ENCODE measurements around the gene LILRA2. TPM values are rescaled to one million over a fixed set of nuclear protein-coding genes. Genes with fewer than 3 reads are reported as not detected.
A peak's percentile ranks its signal among the peaks of the same experiment; 100 is the strongest.

The LILRA2 gene
- total and polyA plus RNA-seq, 10 of the 15 experiments (the other 5 are each of a cell fraction or from before 2014, with no cell fraction given) = 0.16 to 1.8 (median 0.43) TPM

DNA sequence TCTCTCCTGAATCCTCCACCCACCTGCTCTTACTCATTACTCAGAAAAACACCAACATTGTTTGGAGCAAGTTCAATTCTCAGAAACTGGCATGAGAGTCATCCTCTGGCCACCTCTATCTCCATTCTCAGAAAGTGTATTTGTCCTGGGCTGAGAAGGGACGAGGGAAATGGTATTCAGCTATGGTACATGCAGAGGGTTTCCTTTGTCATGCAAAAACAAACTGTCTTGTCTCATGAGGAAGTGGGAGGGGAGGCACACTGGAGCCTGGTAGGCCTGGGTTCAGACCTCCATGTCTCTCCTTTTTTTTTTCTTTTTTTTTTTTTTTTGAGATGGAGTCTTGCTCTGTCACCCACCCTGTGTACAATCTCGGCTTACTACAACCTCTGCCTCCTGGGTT, 31.9 kb upstream of the LILRA2 start:
- SMC1A ChIA-PET (ENCODE audit: uncharacterized antibody, unreplicated experiment) = no interaction called here
- no peak overlapping the region for H3K4me2 ChIP-seq (ENCODE audit: control insufficient read depth, insufficient read depth)
- no peak overlapping the region for H3K4me3 ChIP-seq
- ATAC-seq (no peak), DNase-seq (ENCODE audit: low read depth, low spot score) (no peak), FAIRE-seq (no peak)
- no peaks in the 10 kb centered on the region for H3K36me3 ChIP-seq (ENCODE audit: control insufficient read depth in 2 of 2, insufficient read depth in 2 of 2, low read length in 1 of 2)
- no peak overlapping the region for H3K27ac ChIP-seq (ENCODE audit: control insufficient read depth, insufficient read depth)
- H3K4me1 ChIP-seq (ENCODE audit: control insufficient read depth, insufficient read depth, low read length) = no peaks in the 10 kb centered on the region
- no peak overlapping the region for H2AFZ ChIP-seq (ENCODE audit: control insufficient read depth, low read depth, low read length)
- H4K20me1 ChIP-seq (ENCODE audit: control insufficient read depth, insufficient read depth) = no peaks in the 10 kb centered on the region
- CTCF ChIA-PET = no interaction called here
- peak; percentile 36; the same call in 1 of the 2 replicates for TF ChIP-seq SPI1 (IDR thresholded peaks at IDR 0.05; ENCODE audit: borderline replicate concordance, insufficient read depth, low read depth, low read length)
- TF ChIP-seq NBN (IDR thresholded peaks at IDR 0.05) = no peak
- POLR2A ChIA-PET = no interaction called here
- H3K9ac ChIP-seq (ENCODE audit: control insufficient read depth, insufficient read depth, low read length) = no peak overlapping the region
- in situ Hi-C loops (cut with MboI) (no loop called here), intact Hi-C loops (cut with micrococcal nuclease; ENCODE audit: unreplicated experiment) (no loop called here)
- H3K27me3 ChIP-seq (replicated peaks in 1 of 2; ENCODE audit: control insufficient read depth in 2 of 2, insufficient read depth in 2 of 2, low read length in 1 of 2) = no peaks in the 10 kb centered on the region
- no peaks in the 10 kb centered on the region; the same call in 2 of the 3 replicates for H3K9me3 ChIP-seq (replicated peaks; ENCODE audit: control insufficient read depth, insufficient read depth, low read length)
- 46% methylated on average over 2 of the region's 2 CpGs for WGBS (ENCODE audit: insufficient coverage, insufficient replicate concordance, low lambda C conversion rate, missing lambda C conversion rate)
- RAD21 ChIA-PET (ENCODE audit: unreplicated experiment) = no interaction called here
- no peaks in the 10 kb centered on the region for H3K79me2 ChIP-seq (ENCODE audit: control insufficient read depth, insufficient read depth, low read length)
- no TSS peak for BruUV-seq (replicated peaks)

DNA sequence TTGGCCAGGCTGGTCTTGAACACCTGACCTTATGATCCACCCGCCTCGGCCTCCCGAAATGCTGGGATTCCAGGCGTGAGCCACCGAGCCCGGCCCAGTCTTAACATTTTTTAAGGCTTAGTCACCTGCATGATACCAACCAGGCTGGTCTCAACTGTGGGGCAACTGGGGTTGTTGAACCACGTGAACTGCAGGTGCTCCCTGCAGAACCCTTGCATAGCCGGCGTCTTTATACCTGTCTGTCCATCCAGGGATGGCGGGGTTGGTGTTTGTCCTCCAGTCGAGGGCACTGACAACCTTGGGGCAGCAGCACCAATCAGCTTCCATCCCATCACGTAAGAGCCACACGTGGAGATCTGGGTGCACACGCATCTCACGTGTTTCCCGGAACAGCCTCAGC, 24.8 kb upstream of the LILRA2 start:
- in situ Hi-C loops (cut with MboI) (no loop called here), intact Hi-C loops (cut with micrococcal nuclease; ENCODE audit: unreplicated experiment) (no loop called here)
- Histone ChIP-seq H3K4me1 (ENCODE audit: control insufficient read depth, insufficient read depth, low read length) (peaks cover 20% of the 10 kb centered on the region), H3K79me2 (ENCODE audit: control insufficient read depth, insufficient read depth, low read length) (no peaks in the 10 kb centered on the region), H3K27me3 (replicated peaks in 1 of 2; ENCODE audit: control insufficient read depth in 2 of 2, insufficient read depth in 2 of 2, low read length in 1 of 2) (no peaks in the 10 kb centered on the region), H3K4me3 (no peak overlapping the region), H3K4me2 (ENCODE audit: control insufficient read depth, insufficient read depth) (no peak overlapping the region), H3K9ac (ENCODE audit: control insufficient read depth, insufficient read depth, low read length) (no peak overlapping the region), H3K36me3 (ENCODE audit: control insufficient read depth in 2 of 2, insufficient read depth in 2 of 2, low read length in 1 of 2) (no peaks in the 10 kb centered on the region), H2AFZ (ENCODE audit: control insufficient read depth, low read depth, low read length) (no peak overlapping the region), H3K27ac (ENCODE audit: control insufficient read depth, insufficient read depth) (no peak overlapping the region), H3K9me3 (replicated peaks; ENCODE audit: control insufficient read depth, insufficient read depth, low read length) (no peaks in the 10 kb centered on the region), H4K20me1 (ENCODE audit: control insufficient read depth, insufficient read depth) (no peaks in the 10 kb centered on the region)
- BruUV-seq (replicated peaks) = no TSS peak
- POLR2A ChIA-PET = no interaction called here
- TF ChIP-seq RELA (IDR thresholded peaks at IDR 0.05; ENCODE audit: borderline replicate concordance, partially characterized antibody) = no peak
- no peak for TF ChIP-seq HDAC2 (IDR thresholded peaks at IDR 0.05)
- no peak for TF ChIP-seq ZNF384 (IDR thresholded peaks at IDR 0.05; ENCODE audit: borderline replicate concordance, low read depth, low read length)
- TF ChIP-seq HCFC1 (IDR thresholded peaks at IDR 0.05; ENCODE audit: low read length) = no peak
- no peak for TF ChIP-seq LARP7 (IDR thresholded peaks at IDR 0.05)
- no peak for TF ChIP-seq TCF7 (IDR thresholded peaks at IDR 0.05; ENCODE audit: borderline replicate concordance)
- no peak for TF ChIP-seq BRCA1 (IDR thresholded peaks at IDR 0.05; ENCODE audit: low read depth, low read length)
- TF ChIP-seq, protein P1, sequence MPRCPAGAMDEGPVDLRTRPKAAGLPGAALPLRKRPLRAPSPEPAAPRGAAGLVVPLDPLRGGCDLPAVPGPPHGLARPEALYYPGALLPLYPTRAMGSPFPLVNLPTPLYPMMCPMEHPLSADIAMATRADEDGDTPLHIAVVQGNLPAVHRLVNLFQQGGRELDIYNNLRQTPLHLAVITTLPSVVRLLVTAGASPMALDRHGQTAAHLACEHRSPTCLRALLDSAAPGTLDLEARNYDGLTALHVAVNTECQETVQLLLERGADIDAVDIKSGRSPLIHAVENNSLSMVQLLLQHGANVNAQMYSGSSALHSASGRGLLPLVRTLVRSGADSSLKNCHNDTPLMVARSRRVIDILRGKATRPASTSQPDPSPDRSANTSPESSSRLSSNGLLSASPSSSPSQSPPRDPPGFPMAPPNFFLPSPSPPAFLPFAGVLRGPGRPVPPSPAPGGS (IDR thresholded peaks at IDR 0.05; ENCODE audit: borderline replicate concordance, insufficient read depth, low read depth, low read length, poor library complexity, severe bottlenecking) = no peak
- TF ChIP-seq MEF2A (IDR thresholded peaks at IDR 0.05; ENCODE audit: insufficient read depth, low read depth, low read length) = no peak
- SMC1A ChIA-PET (ENCODE audit: uncharacterized antibody, unreplicated experiment) = no interaction called here
- ATAC-seq (no peak), DNase-seq (ENCODE audit: low read depth, low spot score) (no peak), FAIRE-seq (no peak)
- 85% methylated on average over 16 of the region's 16 CpGs for whole genome bisulfite sequencing (ENCODE audit: insufficient coverage, insufficient replicate concordance, low lambda C conversion rate, missing lambda C conversion rate)
- CTCF ChIA-PET = no interaction called here
- RAD21 ChIA-PET (ENCODE audit: unreplicated experiment) = no interaction called here

Measured in GM12878 (cell line).